Hematopoietic multipotent progenitor cell treated with erythropoietin and hydrocortisone succinate and interleukin-3 and kit ligand, for 4 days (in vitro differentiated cells): Measurements from ENCODE around the gene C17orf113.
A peak's percentile ranks its signal among the peaks of the same experiment; 100 is the strongest.
"Not testable (repeated sequence)": the region's sequence is repeated elsewhere in the genome, so short reads cannot be mapped to it uniquely, and the experiment has no call there.

ENCODE experiments used
- DNase-seq: peaks from one replicate; pipeline ENCODE4 v3.0.0-alpha.2; 2015

C17orf113 gene

DNA sequence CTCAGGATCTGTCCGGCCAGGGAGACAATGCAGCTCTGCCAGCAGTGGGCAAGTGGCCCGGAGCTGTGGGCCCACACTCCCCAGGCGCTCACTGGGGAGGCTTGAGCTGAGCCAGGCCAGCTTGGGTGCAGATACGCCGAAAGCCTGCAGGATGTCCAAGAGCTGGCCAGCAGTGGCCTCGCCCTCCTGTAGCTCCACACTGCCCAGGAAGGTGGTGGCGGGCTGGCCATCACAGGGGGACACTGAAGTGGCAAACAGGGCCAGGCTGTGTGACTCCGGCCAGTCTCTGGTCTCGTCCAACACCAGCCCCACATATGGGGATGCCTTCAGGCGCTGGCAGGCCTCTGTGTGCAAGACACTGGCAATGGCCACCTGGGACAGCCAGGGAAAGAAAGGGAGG is 9.6 kb downstream of the C17orf113 start:
- DNase-seq, result no peak

DNA sequence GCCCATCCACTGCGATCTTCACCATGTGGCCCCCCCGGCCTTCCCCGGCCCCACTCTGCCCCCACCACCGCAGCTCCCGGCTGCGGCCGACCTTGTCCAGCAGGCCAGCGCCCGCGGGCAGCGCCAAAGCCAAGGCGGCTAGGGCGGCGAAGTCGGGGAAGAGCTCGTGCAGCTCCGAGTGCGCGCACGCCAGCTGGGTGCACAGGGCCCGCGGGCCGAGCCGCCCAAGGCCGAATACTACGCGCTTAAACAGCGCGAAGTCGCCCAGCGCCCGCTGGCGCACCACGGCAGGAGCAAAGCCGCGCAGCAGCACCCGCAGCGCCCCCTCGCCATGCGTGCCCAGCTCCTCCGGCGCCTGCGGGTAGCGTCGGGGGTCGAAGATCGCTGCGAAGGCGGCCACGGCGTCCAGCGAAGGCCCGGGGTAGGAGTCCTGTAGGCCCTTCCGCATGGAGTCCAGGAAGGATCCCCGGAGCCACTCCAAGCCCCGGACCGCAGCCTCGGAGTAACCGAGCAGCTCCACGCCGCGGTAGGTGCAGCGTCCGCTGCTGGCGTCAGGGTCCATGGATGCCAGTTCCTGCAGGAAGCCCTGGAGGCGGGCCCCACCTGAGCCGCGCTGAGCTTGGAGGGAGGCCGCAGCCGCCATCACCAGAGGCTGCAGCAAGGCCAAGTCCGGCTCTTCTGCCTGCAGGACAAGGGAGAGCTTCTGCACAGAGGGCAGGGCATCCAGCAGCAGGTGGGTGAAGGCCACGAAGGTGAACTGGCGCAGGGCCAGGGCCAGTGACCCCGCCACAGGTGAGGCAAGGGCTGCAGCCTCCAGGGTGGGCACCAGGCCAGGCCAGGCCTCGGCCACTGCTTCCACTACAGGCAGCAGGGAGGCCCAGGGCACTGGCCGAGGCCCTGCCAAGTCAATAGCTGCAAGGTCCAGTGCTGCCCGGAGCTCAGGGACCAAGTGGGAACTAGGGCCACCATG is 10.3 kb downstream of the C17orf113 start:
- DNase-seq, result peak; percentile 43

- no peak for DNase-seq
Observed at GRCh38 chr17:42038221-42038973, 12.0 kb downstream of the C17orf113 start.

DNA sequence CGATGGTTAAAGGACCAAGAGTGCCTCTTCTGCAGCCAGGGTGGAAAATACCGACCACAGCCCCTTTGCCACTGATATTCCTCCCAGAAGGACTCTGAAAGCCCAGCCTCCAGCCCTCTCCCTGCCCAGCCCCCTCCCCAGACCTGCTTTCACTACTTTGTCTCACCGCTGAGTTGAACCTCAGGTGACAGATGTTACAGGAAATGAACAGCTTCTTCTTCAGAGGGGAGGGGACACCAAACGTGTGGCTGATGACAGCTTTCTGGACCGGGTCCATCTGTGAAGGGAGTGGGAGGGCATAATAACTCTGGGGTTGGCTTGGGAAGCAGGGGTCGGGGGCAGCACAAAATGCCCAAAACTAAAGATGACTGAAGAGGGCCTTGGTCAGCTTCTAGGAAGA is 16.3 kb downstream of the C17orf113 start:
- DNase-seq, result no peak

GRCh38 chr17:42031584-42031983 is 18.8 kb downstream of the C17orf113 start:
- DNase-seq, result no peak

DNA sequence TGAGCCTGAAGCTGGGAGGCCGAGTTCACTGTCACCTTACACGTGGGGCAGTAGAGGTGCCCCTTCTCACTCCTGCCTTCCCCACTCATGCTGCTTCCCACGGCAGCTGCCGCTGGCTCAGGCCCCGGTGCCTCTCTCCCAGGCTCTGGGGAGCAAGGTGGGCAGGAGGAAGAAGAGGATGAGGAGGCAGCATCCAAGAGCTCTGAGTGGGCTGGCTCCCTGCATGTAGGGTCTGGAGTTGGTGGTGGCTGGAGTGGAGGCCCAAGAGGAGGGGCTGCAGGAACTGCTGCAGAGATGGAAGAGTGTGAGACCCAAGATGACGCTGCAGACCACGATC is 21.6 kb downstream of the C17orf113 start:
- no peak for DNase-seq

GRCh38 chr17:42027961-42028790 is 22.2 kb downstream of the C17orf113 start:
- peak; percentile 39 for DNase-seq

DNA sequence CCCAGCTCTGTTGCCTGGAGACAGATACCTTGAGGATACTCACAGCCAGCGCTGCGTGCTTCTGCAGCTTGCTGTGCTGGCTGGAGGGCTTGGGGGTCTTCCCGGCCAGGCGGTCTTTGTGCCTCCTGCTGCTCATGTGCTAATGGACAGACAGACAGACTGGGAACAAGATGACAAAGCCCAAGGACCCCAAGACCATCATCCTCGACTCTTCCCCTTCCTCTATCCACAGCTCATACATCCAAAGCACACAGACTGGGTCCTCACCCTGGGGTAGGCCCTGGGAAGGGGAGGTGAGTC is 22.9 kb downstream of the C17orf113 start:
- DNase-seq, result no peak

GRCh38 chr17:42026857-42027589 is 23.4 kb downstream of the C17orf113 start:
- DNase-seq, result peak; percentile 83

GRCh38 chr17:42025936-42026335 is 24.5 kb downstream of the C17orf113 start:
- peak; percentile 63 for DNase-seq

DNA sequence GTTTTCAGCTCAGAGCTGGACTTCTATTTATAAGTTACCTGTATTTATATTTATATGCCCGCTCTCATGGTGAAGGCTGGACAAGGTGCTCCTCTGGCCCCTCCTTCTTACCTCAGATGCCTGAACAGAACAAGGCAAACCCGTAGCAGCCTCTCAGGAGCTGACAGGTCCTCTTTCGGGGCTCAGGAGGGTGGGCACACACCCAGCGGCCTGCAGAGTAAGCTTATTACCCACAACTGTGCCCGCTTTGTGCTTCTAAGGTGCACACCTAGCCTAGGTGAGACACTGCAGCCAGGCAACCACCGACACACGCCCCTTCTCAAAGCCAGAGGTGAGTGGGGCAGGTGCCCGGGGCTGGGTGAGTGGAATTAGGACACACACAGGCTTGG is 25.2 kb downstream of the C17orf113 start:
- no peak for DNase-seq

DNA sequence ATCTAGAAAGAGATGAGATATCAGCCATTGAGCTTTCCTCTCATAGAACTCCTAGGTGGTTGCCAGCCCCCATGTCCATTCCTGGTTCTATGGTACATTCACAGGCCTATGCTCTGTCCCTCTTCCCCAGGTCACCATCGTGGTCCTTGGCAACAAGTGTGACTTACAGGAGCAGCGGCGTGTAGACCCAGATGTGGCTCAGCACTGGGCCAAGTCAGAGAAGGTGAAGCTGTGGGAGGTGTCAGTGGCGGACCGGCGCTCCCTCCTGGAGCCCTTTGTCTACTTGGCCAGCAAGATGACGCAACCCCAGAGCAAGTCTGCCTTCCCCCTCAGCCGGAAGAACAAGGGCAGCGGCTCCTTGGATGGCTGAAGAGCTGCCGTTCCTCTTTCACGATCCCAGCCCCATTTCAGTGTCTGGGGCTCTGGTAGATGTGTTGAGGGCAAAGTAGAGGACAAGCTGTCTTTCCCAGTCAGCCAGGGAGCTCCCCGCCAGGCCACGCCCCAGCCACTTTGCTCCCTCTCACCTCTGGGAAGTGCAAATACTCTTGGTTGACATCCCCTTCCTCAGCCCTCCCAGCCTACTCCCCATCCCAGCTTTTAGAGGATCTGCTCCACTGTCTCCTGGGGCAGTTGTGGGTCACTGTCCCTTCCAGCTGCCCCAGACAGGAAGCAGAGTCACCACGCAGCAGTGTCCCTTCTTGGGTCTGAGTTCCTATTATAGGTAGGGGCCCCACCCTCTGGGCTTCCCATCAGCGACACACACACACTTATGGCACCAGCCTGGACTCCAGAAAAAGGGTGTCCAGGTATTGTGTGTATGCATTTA is 26.7 kb downstream of the C17orf113 start:
- DNase-seq, result peak; percentile 43

DNA sequence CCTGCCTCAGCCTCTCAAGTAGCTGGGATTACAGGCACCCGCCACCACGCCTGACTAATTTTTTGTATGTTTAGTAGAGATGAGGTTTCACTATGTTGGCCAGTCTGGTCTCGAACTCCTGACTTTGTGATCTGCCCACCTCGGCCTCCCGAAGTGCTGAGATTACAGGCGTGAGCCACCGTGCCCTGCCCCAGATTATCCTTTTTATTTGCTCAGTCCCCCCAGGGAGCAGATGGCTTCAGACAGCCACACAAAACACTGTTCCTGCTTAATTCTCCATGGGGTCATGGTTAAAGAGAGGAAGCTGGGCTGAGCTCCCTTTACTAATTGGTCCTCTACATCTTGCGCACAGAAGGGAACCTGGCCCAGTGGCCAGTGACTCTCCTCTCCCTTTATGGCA is 29.6 kb downstream of the C17orf113 start:
- not testable (repeated sequence) for DNase-seq

- peak; percentile 97 for DNase-seq
Observed at GRCh38 chr17:42019509-42020404, 30.6 kb downstream of the C17orf113 start, which contains the start of gene NKIRAS2. TSS of gene NKIRAS2 (plus strand) at chr17:42020090. CDS start at chr17:42021578, 1,488 bp downstream.

DNA sequence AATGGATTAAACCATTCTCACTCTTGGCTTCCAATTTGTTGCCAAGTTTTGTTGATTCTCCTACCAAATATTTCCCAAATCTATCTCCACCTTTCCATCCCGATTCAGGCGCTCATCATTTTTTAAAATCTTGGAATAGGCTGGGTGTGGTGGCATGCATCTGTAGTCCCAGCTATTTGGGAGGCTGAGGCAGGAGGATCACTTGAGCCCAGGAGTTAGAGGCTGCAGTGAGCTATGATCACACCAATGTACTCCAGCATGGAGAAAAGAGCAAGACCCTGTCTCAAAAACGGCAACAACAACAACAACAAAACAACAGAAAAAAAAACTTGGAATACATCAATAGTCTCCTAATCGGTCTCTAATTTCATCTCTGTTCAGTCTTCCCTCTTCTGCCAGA is 31.4 kb downstream of the C17orf113 start:
- DNase-seq, result no peak

DNA sequence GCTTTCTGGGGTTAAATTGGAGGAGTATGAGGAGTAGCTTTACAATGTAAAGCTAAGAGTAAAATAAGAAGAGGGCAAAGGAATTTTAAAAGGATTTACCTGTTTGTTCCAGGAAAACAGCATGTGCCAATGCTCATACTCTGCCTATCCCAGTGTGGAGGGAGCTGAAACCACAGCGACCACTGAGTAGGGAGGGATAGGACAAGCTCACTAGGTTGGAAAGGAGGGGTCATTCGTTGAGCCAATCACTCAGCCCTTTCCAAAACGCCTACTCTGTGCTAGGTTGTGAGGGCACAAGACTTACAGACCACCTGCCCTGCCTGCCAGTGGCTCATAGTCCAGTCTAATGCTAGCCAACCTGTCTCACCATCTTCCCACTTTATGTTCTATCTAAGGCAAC is 32.1 kb downstream of the C17orf113 start:
- peak; percentile 61 for DNase-seq

DNA sequence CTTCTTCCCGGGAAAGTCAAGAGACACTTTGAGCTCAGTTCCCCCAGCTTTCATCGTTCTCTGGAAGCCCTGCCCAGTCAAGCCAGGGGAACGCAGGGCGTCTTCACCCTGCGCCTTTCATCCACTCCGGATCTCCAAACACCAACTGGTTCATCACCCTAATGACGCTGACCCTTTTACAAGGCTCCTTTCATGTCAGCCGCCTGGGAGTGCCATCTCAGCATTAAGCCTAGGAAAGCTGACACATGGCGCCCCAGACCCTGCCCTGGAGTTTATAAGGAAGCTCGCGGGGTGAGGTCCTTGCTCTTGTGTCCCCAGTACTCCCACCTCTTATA is 32.6 kb downstream of the C17orf113 start:
- peak; percentile 69 for DNase-seq

GRCh38 chr17:42016941-42017865 is 33.2 kb downstream of the C17orf113 start, which contains the start of gene DNAJC7:
TSS of gene DNAJC7 (minus strand) at chr17:42017439. CDS start at chr17:42017416, 23 bp downstream.
- DNase-seq, result peak; percentile 98

DNA sequence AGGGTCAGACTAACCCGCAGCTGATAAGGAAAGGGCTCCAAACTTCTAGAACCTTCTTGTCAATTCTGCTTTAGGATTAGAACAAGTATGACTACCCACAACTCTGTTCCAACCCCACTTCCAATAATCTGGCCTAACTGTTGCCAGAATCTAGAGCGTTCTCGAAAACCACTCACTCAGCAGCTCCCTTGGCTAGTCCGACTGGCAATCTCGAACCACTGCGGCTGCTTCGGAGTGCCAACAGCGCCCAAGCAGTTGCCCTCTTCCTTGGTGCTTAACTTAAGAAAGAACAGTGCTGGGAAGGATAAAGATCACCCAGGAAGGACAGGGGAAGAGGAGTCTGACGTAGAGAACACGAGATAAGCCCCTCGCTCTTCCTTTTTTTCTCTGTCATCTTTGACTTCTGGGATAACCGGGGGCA is 34.0 kb downstream of the C17orf113 start:
- DNase-seq, result peak; percentile 55
